Activated naive CD4-positive, alpha-beta T cell treated with anti-CD3 and anti-CD28 coated beads for 36 hours (primary cell): ENCODE measurements around the gene ADI1. TPM values are rescaled to one million over a fixed set of nuclear protein-coding genes. Genes with fewer than 3 reads are reported as not detected.
A peak's percentile ranks its signal among the peaks of the same experiment; 100 is the strongest.
"Not testable (repeated sequence)": the region's sequence is repeated elsewhere in the genome, so short reads cannot be mapped to it uniquely, and the experiment has no call there.

ENCODE experiments used
- CTCF ChIA-PET: fragments of 350-600 bp; sonication (Branson Sonifier 250); formaldehyde crosslinking; loops from one replicate; lab custom pipeline; 2021; ENCODE audit warnings: antibody characterized with exemption; lab: Charles Lee
- DNase-seq: peaks from one replicate; pipeline ENCODE4 v3.0.0-alpha.2; 2020
- H3K27ac Mint-ChIP-seq: one replicate; pipeline ENCODE4 v1.8.0; 2021; ENCODE audit warnings: mild to moderate bottlenecking, mixed read lengths
- H3K27me3 Mint-ChIP-seq: one replicate; pipeline ENCODE4 v1.8.0; 2021; ENCODE audit warnings: low read depth, mixed read lengths
- H3K36me3 Mint-ChIP-seq: one replicate; pipeline ENCODE4 v1.8.0; 2021; ENCODE audit warnings: low read depth, mixed read lengths
- H3K4me1 Mint-ChIP-seq: one replicate; pipeline ENCODE4 v1.8.0; 2021; ENCODE audit warnings: low read depth, mixed read lengths
- H3K4me3 Mint-ChIP-seq: one replicate; pipeline ENCODE4 v1.8.0; 2021; ENCODE audit warnings: mild to moderate bottlenecking, moderate library complexity, mixed read lengths
- H3K9me3 Mint-ChIP-seq: one replicate; pipeline ENCODE4 v1.8.0; 2021; ENCODE audit warnings: mixed read lengths
- intact Hi-C: fragments of 100-400 bp; cut with micrococcal nuclease; formaldehyde crosslinking; loops from one replicate; pipeline ENCODE4 v1.15.1; 2023
- total RNA-seq, 2 experiments: library from RNA; stranded (reverse); gene quantifications; one replicate each; pipeline ENCODE4 v1.2.3, GENCODE V29; 2021

The ADI1 gene
- total RNA-seq, 2 experiments from 2014 or later = 45.6 to 49.8 TPM

DNA sequence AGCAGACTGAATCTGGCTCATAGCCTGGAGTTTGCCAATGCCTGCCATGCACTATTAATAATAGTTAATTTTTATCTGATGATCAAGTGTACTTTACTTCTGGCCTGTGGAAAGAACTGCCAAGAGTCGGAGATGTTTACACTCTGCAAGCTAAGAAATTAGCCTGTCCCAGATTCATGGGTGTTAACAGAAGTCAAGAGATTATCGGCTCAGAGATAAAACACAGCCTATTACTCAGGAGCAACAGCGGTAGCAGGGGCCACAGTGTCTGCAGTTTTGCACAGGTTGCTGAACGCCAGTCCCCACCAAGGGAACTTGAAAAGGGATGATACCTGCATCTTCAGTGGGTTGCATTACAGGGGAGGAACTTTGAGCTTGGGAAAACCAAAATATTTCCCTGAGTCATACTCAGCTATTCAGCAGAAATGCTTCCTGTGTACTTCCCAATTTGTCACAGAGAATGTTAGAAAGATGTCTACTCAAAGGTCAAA lies 4.3 kb upstream of the ADI1 start:
- CTCF ChIA-PET = no interaction called here
- H3K27ac Mint-ChIP-seq = no peak overlapping the region
- no peaks in the 10 kb centered on the region for H3K27me3 Mint-ChIP-seq
- no peak for DNase-seq
- H3K36me3 Mint-ChIP-seq = no peaks in the 10 kb centered on the region
- intact Hi-C loops = no loop called here
- no peak overlapping the region for H3K4me3 Mint-ChIP-seq
- no peaks in the 10 kb centered on the region for H3K9me3 Mint-ChIP-seq
- H3K4me1 Mint-ChIP-seq = peaks cover 20% of the 10 kb centered on the region

GRCh38 chr2:3522961-3523421 lies 3.7 kb upstream of the ADI1 start:
- Mint-ChIP-seq H3K27ac (no peak overlapping the region), H3K9me3 (no peaks in the 10 kb centered on the region), H3K4me1 (peaks cover 20% of the 10 kb centered on the region), H3K27me3 (no peaks in the 10 kb centered on the region), H3K36me3 (no peaks in the 10 kb centered on the region), H3K4me3 (no peak overlapping the region)
- CTCF ChIA-PET = no interaction called here
- no peak for DNase-seq
- intact Hi-C loops = no loop called here

DNA sequence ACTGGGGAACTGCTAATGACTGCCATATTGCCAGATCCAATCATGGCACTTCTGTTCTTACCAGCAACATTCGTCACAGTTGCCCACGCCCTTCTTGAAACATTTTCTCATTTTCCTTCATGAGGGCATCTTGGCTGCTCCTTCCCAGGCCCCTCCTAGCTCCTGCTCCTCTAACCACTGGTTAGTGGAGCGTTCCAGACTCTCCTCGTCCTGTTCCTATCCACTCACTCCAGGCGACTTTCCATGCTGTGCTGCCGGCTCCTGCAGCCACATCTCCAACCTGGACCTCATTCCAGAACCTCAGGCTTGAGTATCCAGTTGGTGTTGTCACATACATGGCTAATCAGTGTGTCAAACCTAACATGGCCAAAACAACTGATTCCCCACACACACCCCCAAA lies 1.3 kb upstream of the ADI1 start:
- peaks cover 9% of the 10 kb centered on the region for H3K36me3 Mint-ChIP-seq
- CTCF ChIA-PET = interaction anchor here (1.1 to 1.2 kb wide), 2 partner anchors 37 to 131 kb away, joined by 4 to 8 read pairs; partner anchors contain the start of gene RNASEH1
- peak overlapping the region; percentile 84 for H3K4me3 Mint-ChIP-seq
- H3K27ac Mint-ChIP-seq = no peak overlapping the region
- intact Hi-C loops = no loop called here
- no peaks in the 10 kb centered on the region for H3K27me3 Mint-ChIP-seq
- peaks cover 22% of the 10 kb centered on the region for H3K4me1 Mint-ChIP-seq
- peaks cover 4% of the 10 kb centered on the region for H3K9me3 Mint-ChIP-seq
- no peak for DNase-seq

- Mint-ChIP-seq H3K4me3 (peak overlapping the region; percentile 84), H3K27me3 (no peaks in the 10 kb centered on the region), H3K9me3 (peaks cover 4% of the 10 kb centered on the region), H3K27ac (peak overlapping the region; percentile 85), H3K4me1 (peaks cover 27% of the 10 kb centered on the region), H3K36me3 (peaks cover 24% of the 10 kb centered on the region)
- CTCF ChIA-PET = no interaction called here
- intact Hi-C loops = loop anchor here (1.0 to 2.0 kb wide), 9 partner anchors 18 to 905 kb away; partner anchors contain the start of genes RNASEH1, RPS7 and TRAPPC12
- DNase-seq = peak; percentile 96
Observed at GRCh38 chr2:3518496-3519254, 656 bp downstream of the ADI1 start.

DNA sequence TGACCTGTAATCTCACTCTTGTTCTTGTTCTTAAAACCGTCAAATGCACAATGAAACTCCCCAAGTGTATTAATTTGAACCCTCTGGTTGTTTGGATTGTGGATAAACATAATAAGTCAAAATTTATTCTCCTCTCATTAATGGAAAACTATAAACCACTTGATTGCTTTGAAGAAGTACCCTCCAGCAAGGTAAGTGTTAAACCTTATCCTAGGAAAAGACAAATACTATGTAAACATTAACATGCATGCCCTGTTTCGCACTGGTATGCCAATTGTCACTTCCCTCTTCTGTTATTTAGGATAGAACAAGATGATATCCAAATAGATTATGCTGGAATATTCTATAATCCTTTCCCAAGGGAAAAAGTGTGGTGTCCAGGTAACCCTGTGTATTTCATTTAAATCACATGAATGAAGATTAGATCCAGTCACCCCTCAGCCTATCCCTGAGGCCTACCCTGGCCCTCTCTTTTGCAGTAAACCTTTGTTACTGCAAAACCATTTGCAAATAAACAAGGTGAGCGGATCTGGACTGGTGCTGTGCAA lies 1.3 kb downstream of the ADI1 start:
- CTCF ChIA-PET = no interaction called here
- H3K27ac Mint-ChIP-seq = peak overlapping the region; percentile 85
- H3K4me3 Mint-ChIP-seq = peak overlapping the region; percentile 84
- no peaks in the 10 kb centered on the region for H3K27me3 Mint-ChIP-seq
- H3K9me3 Mint-ChIP-seq = peaks cover 4% of the 10 kb centered on the region
- peaks cover 27% of the 10 kb centered on the region for H3K4me1 Mint-ChIP-seq
- no peak for DNase-seq
- intact Hi-C loops = loop anchor here (1.0 to 2.0 kb wide), 3 partner anchors 87 to 905 kb away; no protein-coding TSS in a partner anchor
- peaks cover 30% of the 10 kb centered on the region for H3K36me3 Mint-ChIP-seq

DNA sequence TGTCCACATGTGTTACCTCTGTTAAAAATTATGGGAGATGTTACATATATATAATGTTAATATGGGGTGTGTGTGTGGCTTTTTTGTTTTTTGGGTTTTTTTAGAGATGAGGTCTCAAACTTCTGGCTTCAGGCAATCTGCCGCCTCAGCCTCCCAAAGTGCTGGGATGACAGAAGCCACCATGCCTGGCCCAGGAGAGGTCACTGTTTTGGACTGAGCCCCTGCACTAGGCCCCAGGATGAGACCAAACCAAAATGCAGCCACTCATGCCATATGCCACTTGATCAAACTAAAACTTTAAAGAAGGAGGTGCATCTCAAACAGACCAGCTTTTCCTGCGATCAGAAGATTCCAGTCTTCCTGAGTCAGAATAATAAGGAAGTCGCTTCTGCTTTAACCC lies 2.5 kb downstream of the ADI1 start:
- CTCF ChIA-PET = interaction anchor here (0.7 kb wide), 1 partner anchor 44 kb away, joined by 3 read pairs; no protein-coding TSS in a partner anchor
- H3K36me3 Mint-ChIP-seq = peaks cover 41% of the 10 kb centered on the region
- intact Hi-C loops = no loop called here
- no peaks in the 10 kb centered on the region for H3K27me3 Mint-ChIP-seq
- peaks cover 32% of the 10 kb centered on the region for H3K4me1 Mint-ChIP-seq
- H3K9me3 Mint-ChIP-seq = peaks cover 4% of the 10 kb centered on the region
- H3K27ac Mint-ChIP-seq = no peak overlapping the region
- DNase-seq = no peak
- no peak overlapping the region for H3K4me3 Mint-ChIP-seq

- H3K4me1 Mint-ChIP-seq = peaks cover 19% of the 10 kb centered on the region
- DNase-seq, intact Hi-C loops, H3K27me3 Mint-ChIP-seq, H3K27ac Mint-ChIP-seq, H3K4me3 Mint-ChIP-seq, CTCF ChIA-PET, H3K9me3 Mint-ChIP-seq: not testable (repeated sequence)
- peaks cover 55% of the 10 kb centered on the region for H3K36me3 Mint-ChIP-seq
Observed at GRCh38 chr2:3515438-3515837, 3.9 kb downstream of the ADI1 start.

- Mint-ChIP-seq H3K4me1 (peaks cover 13% of the 10 kb centered on the region), H3K27me3 (no peaks in the 10 kb centered on the region), H3K9me3 (peaks cover 8% of the 10 kb centered on the region), H3K27ac (no peak overlapping the region), H3K4me3 (no peak overlapping the region), H3K36me3 (peaks cover 66% of the 10 kb centered on the region)
- intact Hi-C loops = no loop called here
- no peak for DNase-seq
- CTCF ChIA-PET = interaction anchor here (1.1 kb wide), 1 partner anchor 91 kb away, joined by 3 read pairs; no protein-coding TSS in a partner anchor
Observed at GRCh38 chr2:3513026-3513810, 6.1 kb downstream of the ADI1 start.

DNA sequence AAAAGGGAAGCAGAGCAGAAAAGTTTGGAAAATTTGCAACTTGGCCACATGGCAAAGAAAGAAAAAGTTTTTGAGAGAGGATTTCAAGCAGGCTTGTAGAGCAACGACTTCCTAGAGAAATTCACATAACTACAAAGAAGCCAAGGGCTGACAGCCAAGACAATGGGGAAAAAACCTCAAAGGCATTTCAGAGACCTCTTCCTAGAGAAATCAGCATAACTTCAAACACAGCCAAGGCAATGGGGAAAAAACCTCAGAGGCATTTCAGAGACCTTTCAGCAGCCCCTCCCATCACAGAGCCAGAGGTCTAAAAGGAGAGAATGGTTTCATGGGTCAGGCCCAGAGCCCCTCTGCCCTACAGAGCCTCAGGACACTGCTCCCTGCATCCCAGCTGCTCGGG lies 7.2 kb downstream of the ADI1 start:
- H3K27me3 Mint-ChIP-seq = no peaks in the 10 kb centered on the region
- peak; percentile 3 for DNase-seq
- intact Hi-C loops = no loop called here
- peaks cover 11% of the 10 kb centered on the region for H3K4me1 Mint-ChIP-seq
- H3K36me3 Mint-ChIP-seq = peaks cover 71% of the 10 kb centered on the region
- CTCF ChIA-PET = interaction anchor here (0.6 kb wide), 1 partner anchor 92 kb away, joined by 3 read pairs; no protein-coding TSS in a partner anchor
- peaks cover 8% of the 10 kb centered on the region for H3K9me3 Mint-ChIP-seq
- no peak overlapping the region for H3K27ac Mint-ChIP-seq
- H3K4me3 Mint-ChIP-seq = no peak overlapping the region

DNA sequence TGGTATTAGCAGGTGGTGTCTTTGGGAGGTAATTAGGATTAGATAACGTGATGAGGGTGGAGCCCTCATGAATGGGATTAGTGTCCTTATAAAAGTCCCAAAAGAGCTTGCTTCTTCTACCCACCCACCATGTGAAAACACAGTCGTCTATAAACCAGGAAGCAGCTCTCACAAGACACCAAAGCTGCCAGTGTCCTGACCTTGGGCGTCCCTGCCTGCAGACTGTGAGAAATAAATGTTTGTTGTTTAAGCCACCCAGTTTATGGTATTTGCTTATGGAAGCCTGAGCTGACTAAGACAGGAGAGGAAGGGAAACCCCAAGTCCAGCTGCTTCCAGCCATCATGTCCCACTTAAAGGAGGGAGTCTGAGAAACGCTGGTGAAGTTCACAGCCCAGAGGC lies 13.6 kb downstream of the ADI1 start:
- H3K36me3 Mint-ChIP-seq = peaks cover 48% of the 10 kb centered on the region

GRCh38 chr2:3504741-3505140 lies 14.6 kb downstream of the ADI1 start:
- peaks cover 2% of the 10 kb centered on the region for H3K4me1 Mint-ChIP-seq
- intact Hi-C loops = no loop called here
- DNase-seq = no peak
- CTCF ChIA-PET = no interaction called here
- H3K9me3 Mint-ChIP-seq = peaks cover 3% of the 10 kb centered on the region
- no peak overlapping the region for H3K27ac Mint-ChIP-seq
- no peaks in the 10 kb centered on the region for H3K27me3 Mint-ChIP-seq
- no peak overlapping the region for H3K4me3 Mint-ChIP-seq
- peaks cover 42% of the 10 kb centered on the region for H3K36me3 Mint-ChIP-seq

More for the DNA sequence above, 13.6 kb downstream of the ADI1 start:
- CTCF ChIA-PET = no interaction called here
- H3K9me3 Mint-ChIP-seq = peaks cover 3% of the 10 kb centered on the region
- H3K4me1 Mint-ChIP-seq = peaks cover 2% of the 10 kb centered on the region
- intact Hi-C loops = no loop called here
- no peak overlapping the region for H3K27ac Mint-ChIP-seq
- no peaks in the 10 kb centered on the region for H3K27me3 Mint-ChIP-seq
- H3K4me3 Mint-ChIP-seq = no peak overlapping the region
- DNase-seq = no peak

DNA sequence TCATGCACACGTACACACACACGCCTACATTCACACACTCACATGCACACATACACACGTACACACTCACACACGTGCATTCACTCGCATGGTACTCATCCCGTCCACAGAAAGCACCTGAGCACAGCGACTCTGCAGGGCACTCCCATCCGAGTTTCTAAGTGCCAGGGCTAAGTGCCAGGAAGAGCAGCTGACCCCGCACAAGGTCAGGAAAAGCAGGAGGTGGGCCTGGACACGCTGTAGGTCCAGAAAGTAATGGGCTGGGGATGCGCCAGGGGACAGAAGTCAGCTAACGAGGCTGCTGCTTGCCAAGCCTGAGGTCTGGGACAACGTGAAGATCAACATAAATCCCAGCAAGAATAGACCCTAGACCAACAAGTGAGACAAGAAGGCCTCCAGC lies 15.8 kb downstream of the ADI1 start:
- H3K27ac Mint-ChIP-seq = no peak overlapping the region
- H3K36me3 Mint-ChIP-seq = peaks cover 47% of the 10 kb centered on the region
- CTCF ChIA-PET = no interaction called here
- DNase-seq = no peak
- no peak overlapping the region for H3K4me3 Mint-ChIP-seq
- intact Hi-C loops = no loop called here
- no peaks in the 10 kb centered on the region for H3K27me3 Mint-ChIP-seq
- H3K9me3 Mint-ChIP-seq = peaks cover 2% of the 10 kb centered on the region
- peaks cover 2% of the 10 kb centered on the region for H3K4me1 Mint-ChIP-seq
